Ureter (tissue), 1 donor: ENCODE data around the gene ANLN. TPM values are rescaled to one million over a fixed set of nuclear protein-coding genes. Genes with fewer than 3 reads are reported as not detected.
"Not testable (repeated sequence)": the region's sequence is repeated elsewhere in the genome, so short reads cannot be mapped to it uniquely, and the experiment has no call there.

Experiments
- DNase-seq: peaks from one replicate; pipeline ENCODE4 v3.0.0-alpha.2; 2020; ENCODE audit warnings: low spot score
- total RNA-seq: library from RNA; stranded (reverse); gene quantifications from one replicate; pipeline ENCODE4 v1.2.4, GENCODE V29; 2023
- donor health status: DM: yes; HTN: yes; CAD: no.

Gene ANLN
- total RNA-seq, 1 donor from 2014 or later: 5.8 TPM

GRCh38 chr7:36378555-36378954 lies 11.1 kb upstream of the ANLN start:
- DNase-seq: not testable (repeated sequence)

- no peak for DNase-seq
These were observed 9.7 kb upstream of the ANLN start for GRCh38 chr7:36379831-36380504.

- DNase-seq: no peak
These were observed 8.6 kb upstream of the ANLN start for GRCh38 chr7:36381056-36381455.

GRCh38 chr7:36383284-36383683 lies 6.4 kb upstream of the ANLN start:
- DNase-seq: not testable (repeated sequence)

- DNase-seq: not testable (repeated sequence)
These were observed 4.0 kb upstream of the ANLN start for GRCh38 chr7:36385646-36386045.

GRCh38 chr7:36387435-36388231 lies 2.0 kb upstream of the ANLN start:
- DNase-seq: no peak

- no peak for DNase-seq
These were observed 1.2 kb upstream of the ANLN start for GRCh38 chr7:36388423-36388822.

GRCh38 chr7:36390199-36391090 lies 783 bp downstream of the ANLN start:
- peak; percentile 76 for DNase-seq

- no peak for DNase-seq
These were observed 2.0 kb downstream of the ANLN start for GRCh38 chr7:36391436-36392198.

GRCh38 chr7:36393826-36394225 lies 4.2 kb downstream of the ANLN start:
- no peak for DNase-seq

GRCh38 chr7:36395171-36395894 lies 5.7 kb downstream of the ANLN start:
- no peak for DNase-seq

GRCh38 chr7:36396150-36396549 lies 6.5 kb downstream of the ANLN start:
- DNase-seq: no peak

- no peak for DNase-seq
These were observed 10.4 kb downstream of the ANLN start for GRCh38 chr7:36400036-36400435.

- no peak for DNase-seq
These were observed 10.9 kb downstream of the ANLN start for GRCh38 chr7:36400606-36401005.

- DNase-seq: no peak
These were observed 13.8 kb downstream of the ANLN start for GRCh38 chr7:36403452-36403851.

GRCh38 chr7:36404639-36405408 lies 15.2 kb downstream of the ANLN start:
- no peak for DNase-seq

GRCh38 chr7:36405409-36405803 lies 15.7 kb downstream of the ANLN start:
- DNase-seq: no peak

GRCh38 chr7:36406156-36406555 lies 16.5 kb downstream of the ANLN start:
- no peak for DNase-seq

- DNase-seq: no peak
These were observed 18.2 kb downstream of the ANLN start for GRCh38 chr7:36407636-36408550.
